ENCODE measurements around the gene PSIP1.

- no peak for TF ChIP-seq CTCF (conservative IDR thresholded peaks at IDR 0.05; ENCODE audit: low read length)
- no peak for TF ChIP-seq EZH2phosphoT487 (IDR thresholded peaks at IDR 0.05; ENCODE audit: borderline replicate concordance)
These were observed 15.2 kb upstream of the PSIP1 start for GRCh38 chr9:15525958-15526357.

All from Loucy (cell line).